NCI-H1436 treated with DMSO at 0.1 percent for 48 hours (cell line): ENCODE data around the gene TSPAN11.

Experiments used
- DNase-seq: peaks from one replicate; lab custom pipeline; 2025; lab: John Stamatoyannopoulos, UW

Gene TSPAN11

GRCh38 chr12:30911207-30911606 lies 15.3 kb upstream of the TSPAN11 start:
- DNase-seq = no peak

- no peak for DNase-seq
Measured at GRCh38 chr12:30913323-30913722, 13.2 kb upstream of the TSPAN11 start.

- no peak for DNase-seq
Measured at GRCh38 chr12:30914986-30915591, 11.5 kb upstream of the TSPAN11 start.

GRCh38 chr12:30923057-30923456 lies 3.5 kb upstream of the TSPAN11 start:
- no peak for DNase-seq

GRCh38 chr12:30925607-30926242 lies 823 bp upstream of the TSPAN11 start:
- DNase-seq = no peak

- DNase-seq = no peak
Measured at GRCh38 chr12:30927222-30927611, 669 bp downstream of the TSPAN11 start.

GRCh38 chr12:30928356-30929244 lies 2.1 kb downstream of the TSPAN11 start:
- DNase-seq = no peak

- no peak for DNase-seq
Measured at GRCh38 chr12:30930238-30930637, 3.7 kb downstream of the TSPAN11 start.

GRCh38 chr12:30930641-30931040 lies 4.1 kb downstream of the TSPAN11 start:
- DNase-seq = no peak

- no peak for DNase-seq
Measured at GRCh38 chr12:30932881-30933280, 6.3 kb downstream of the TSPAN11 start.

GRCh38 chr12:30934811-30935210 lies 8.3 kb downstream of the TSPAN11 start:
- no peak for DNase-seq

GRCh38 chr12:30936036-30936435 lies 9.5 kb downstream of the TSPAN11 start:
- no peak for DNase-seq

- DNase-seq = no peak
Measured at GRCh38 chr12:30939234-30939633, 12.7 kb downstream of the TSPAN11 start.

GRCh38 chr12:30942486-30942885 lies 15.9 kb downstream of the TSPAN11 start:
- no peak for DNase-seq

GRCh38 chr12:30942936-30943335 lies 16.4 kb downstream of the TSPAN11 start:
- no peak for DNase-seq

GRCh38 chr12:30945443-30946164 lies 19.1 kb downstream of the TSPAN11 start:
- no peak for DNase-seq

- DNase-seq = no peak
Measured at GRCh38 chr12:30952015-30952414, 25.5 kb downstream of the TSPAN11 start.

GRCh38 chr12:30953257-30953656 lies 26.7 kb downstream of the TSPAN11 start:
- no peak for DNase-seq

GRCh38 chr12:30953951-30954751 lies 27.6 kb downstream of the TSPAN11 start:
- DNase-seq = no peak

GRCh38 chr12:30955214-30955613 lies 28.7 kb downstream of the TSPAN11 start:
- no peak for DNase-seq

GRCh38 chr12:30959110-30959710 lies 32.7 kb downstream of the TSPAN11 start:
- no peak for DNase-seq
